Activated B cell treated with CpG ODN at 0.5 μM for 24 hours (primary cell): ENCODE results near the gene PRRC2C. TPM values are rescaled to one million over a fixed set of nuclear protein-coding genes. Genes with fewer than 3 reads are reported as not detected.

Source experiments
- ATAC-seq: fragments of 200-7000 bp; cut with Tn5 transposase; one replicate; pipeline ENCODE4 v1.10.0; 2021; ENCODE audit warnings: low read depth, mild to moderate bottlenecking, moderate library complexity
- CTCF ChIA-PET: fragments of 350-600 bp; sonication (Branson Sonifier 250); formaldehyde crosslinking; loops from one replicate; lab custom pipeline; 2021; ENCODE audit warnings: antibody characterized with exemption; lab: Charles Lee
- POLR2A ChIA-PET: fragments of 350-600 bp; sonication (Branson Sonifier 250); formaldehyde crosslinking; loops from one replicate; lab custom pipeline; 2021; ENCODE audit warnings: antibody characterized with exemption; lab: Charles Lee
- DNase-seq: peaks from one replicate; pipeline ENCODE4 v3.0.0; 2022
- H3K27ac Mint-ChIP-seq: one replicate; pipeline ENCODE4 v1.8.0; 2020; ENCODE audit warnings: mixed read lengths
- H3K27me3 Mint-ChIP-seq: one replicate; pipeline ENCODE4 v1.8.0; 2021; ENCODE audit warnings: mixed read lengths
- H3K36me3 Mint-ChIP-seq: one replicate; pipeline ENCODE4 v1.8.0; 2021; ENCODE audit warnings: low read depth, mixed read lengths
- H3K4me1 Mint-ChIP-seq: one replicate; pipeline ENCODE4 v1.8.0; 2021; ENCODE audit warnings: mixed read lengths
- H3K4me3 Mint-ChIP-seq: one replicate; pipeline ENCODE4 v1.8.0; 2020; ENCODE audit warnings: mild to moderate bottlenecking, mixed read lengths
- H3K9me3 Mint-ChIP-seq: one replicate; pipeline ENCODE4 v1.8.0; 2020; ENCODE audit warnings: mixed read lengths
- intact Hi-C: fragments of 100-400 bp; cut with micrococcal nuclease; formaldehyde crosslinking; loops from one replicate; pipeline ENCODE4 v1.15.1; 2024
- total RNA-seq: library from RNA; stranded (reverse); gene quantifications from 2 replicates; pipeline ENCODE4 v1.2.3, GENCODE V29; 2022
- TF ChIP-seq, protein P1 (sequence below): fragments of 200-600 bp; IDR thresholded peaks from one replicate; pipeline ENCODE4 v1.8.0; 2022; ENCODE audit warnings: antibody characterized with exemption, mild to moderate bottlenecking

PRRC2C gene
- total RNA-seq, 1 donor from 2014 or later: 272 TPM

DNA sequence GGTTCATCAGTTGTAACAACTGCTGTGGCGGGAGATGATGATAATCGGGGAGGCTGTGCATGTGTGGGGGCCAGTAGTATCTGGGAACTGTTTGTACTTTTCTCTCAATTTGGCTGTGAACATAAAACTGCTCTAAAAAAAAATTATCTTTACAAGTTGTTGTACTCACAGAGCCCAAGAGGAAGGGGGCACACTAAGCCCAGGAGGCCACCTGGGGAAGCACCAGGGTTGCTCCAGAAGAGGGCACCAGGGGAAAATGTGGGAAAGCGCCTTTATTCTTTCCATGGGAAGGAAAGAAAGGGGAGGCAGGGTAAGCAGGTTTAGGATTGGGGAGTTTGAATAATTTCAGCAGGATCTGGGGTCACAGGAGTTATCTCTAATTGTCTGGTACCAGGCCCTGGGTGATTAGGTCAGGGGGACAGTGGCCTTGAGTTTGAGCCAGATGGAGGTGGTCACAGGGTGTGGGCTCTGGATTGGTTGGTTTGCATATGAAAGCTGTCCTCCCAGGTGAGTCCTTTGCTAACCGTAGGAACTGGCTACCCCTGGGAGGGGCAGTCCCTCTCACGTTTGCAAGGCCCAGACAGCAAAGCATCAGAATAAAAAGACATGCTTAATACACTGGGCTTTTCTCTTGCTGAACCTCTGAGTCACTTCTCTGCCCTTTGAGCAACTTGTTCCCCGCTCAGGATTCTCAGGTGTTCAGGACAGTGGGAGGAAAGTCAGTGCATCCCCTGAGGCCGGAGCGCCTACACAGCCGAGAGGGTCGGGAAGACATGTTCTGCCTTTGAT, 155.9 kb downstream of the PRRC2C start:
- ATAC-seq (no peak), DNase-seq (no peak)
- peaks cover 4% of the 10 kb centered on the region for H3K4me1 Mint-ChIP-seq
- no peak overlapping the region for H3K27ac Mint-ChIP-seq
- CTCF ChIA-PET: no interaction called here
- peaks cover 4% of the 10 kb centered on the region for H3K27me3 Mint-ChIP-seq
- TF ChIP-seq, protein P1, sequence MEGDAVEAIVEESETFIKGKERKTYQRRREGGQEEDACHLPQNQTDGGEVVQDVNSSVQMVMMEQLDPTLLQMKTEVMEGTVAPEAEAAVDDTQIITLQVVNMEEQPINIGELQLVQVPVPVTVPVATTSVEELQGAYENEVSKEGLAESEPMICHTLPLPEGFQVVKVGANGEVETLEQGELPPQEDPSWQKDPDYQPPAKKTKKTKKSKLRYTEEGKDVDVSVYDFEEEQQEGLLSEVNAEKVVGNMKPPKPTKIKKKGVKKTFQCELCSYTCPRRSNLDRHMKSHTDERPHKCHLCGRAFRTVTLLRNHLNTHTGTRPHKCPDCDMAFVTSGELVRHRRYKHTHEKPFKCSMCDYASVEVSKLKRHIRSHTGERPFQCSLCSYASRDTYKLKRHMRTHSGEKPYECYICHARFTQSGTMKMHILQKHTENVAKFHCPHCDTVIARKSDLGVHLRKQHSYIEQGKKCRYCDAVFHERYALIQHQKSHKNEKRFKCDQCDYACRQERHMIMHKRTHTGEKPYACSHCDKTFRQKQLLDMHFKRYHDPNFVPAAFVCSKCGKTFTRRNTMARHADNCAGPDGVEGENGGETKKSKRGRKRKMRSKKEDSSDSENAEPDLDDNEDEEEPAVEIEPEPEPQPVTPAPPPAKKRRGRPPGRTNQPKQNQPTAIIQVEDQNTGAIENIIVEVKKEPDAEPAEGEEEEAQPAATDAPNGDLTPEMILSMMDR: no peak
- intact Hi-C loops: no loop called here
- no peaks in the 10 kb centered on the region for H3K9me3 Mint-ChIP-seq
- H3K4me3 Mint-ChIP-seq: no peak overlapping the region
- POLR2A ChIA-PET: no interaction called here
- no peaks in the 10 kb centered on the region for H3K36me3 Mint-ChIP-seq

DNA sequence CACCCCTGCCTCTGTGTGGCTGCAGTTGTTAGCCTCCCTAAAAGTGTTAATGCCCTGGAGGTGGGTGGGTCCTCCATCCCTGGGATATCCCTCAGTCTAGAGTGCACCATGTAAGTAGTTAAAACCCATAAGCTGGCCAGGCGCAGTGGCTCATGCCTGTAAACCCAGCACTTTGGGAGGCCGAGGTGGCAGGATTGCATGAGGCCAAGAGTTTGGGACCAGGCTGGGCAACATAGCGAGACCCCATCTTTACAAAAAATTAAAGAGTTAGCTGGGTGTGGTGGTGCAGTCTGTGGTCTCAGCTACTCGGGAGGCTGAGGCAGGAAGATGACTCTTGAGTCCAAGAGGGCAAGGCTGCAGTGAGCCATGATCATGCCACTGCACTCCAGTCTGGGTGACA, 156.9 kb downstream of the PRRC2C start:
- Mint-ChIP-seq H3K9me3 (no peaks in the 10 kb centered on the region), H3K4me3 (no peak overlapping the region), H3K36me3 (no peaks in the 10 kb centered on the region), H3K27me3 (peaks cover 1% of the 10 kb centered on the region), H3K4me1 (peaks cover 4% of the 10 kb centered on the region), H3K27ac (no peak overlapping the region)
- ChIA-PET CTCF (interaction anchor here (1.0 kb wide), 1 partner anchor 10 kb away, joined by 3 read pairs; the partner anchor contains the start of gene MYOC), POLR2A (no interaction called here)
- intact Hi-C loops: no loop called here
- TF ChIP-seq, protein P1: no peak
- ATAC-seq (no peak), DNase-seq (no peak)

Other genes starting within 250 kb of the PRRC2C start
- gene FMO1, start 237.0 kb upstream of the PRRC2C start, total RNA-seq: 0.12 and 1.1 TPM in 2 replicates
- gene FMO4, start 171.3 kb upstream of the PRRC2C start, total RNA-seq: 3.0 and 3.4 TPM in 2 replicates
- gene MYOCOS, start 136.7 kb downstream of the PRRC2C start, total RNA-seq: 0.27 and 0.29 TPM in 2 replicates
- not detected in 2 replicates for gene MYOC, start 167.2 kb downstream of the PRRC2C start, total RNA-seq